HFF-Myc (cell line): Measurements from ENCODE around the gene TCERG1L.
"Not testable (repeated sequence)": the region's sequence is repeated elsewhere in the genome, so short reads cannot be mapped to it uniquely, and the experiment has no call there.

ENCODE experiments used
- DNase-seq: peaks from one replicate; pipeline ENCODE4 v3.0.0-alpha.2; 2011; ENCODE audit warnings: low read depth; ENCODE audit errors: extremely low read depth
- H3K4me3 ChIP-seq: replicated peaks from 2 replicates; pipeline ENCODE4 v1.5.1; 2011; ENCODE audit warnings: low read depth, mild to moderate bottlenecking, control low read depth, low read length
- TF ChIP-seq, protein P1 (sequence below): IDR thresholded peaks from 2 replicates; pipeline ENCODE4 v1.5.1; 2012; ENCODE audit warnings: mild to moderate bottlenecking, low read depth, low read length, control low read depth; ENCODE audit errors: missing control alignments

The TCERG1L gene

GRCh38 chr10:131137223-131137622 is 174.3 kb downstream of the TCERG1L start:
- TF ChIP-seq, protein P1, sequence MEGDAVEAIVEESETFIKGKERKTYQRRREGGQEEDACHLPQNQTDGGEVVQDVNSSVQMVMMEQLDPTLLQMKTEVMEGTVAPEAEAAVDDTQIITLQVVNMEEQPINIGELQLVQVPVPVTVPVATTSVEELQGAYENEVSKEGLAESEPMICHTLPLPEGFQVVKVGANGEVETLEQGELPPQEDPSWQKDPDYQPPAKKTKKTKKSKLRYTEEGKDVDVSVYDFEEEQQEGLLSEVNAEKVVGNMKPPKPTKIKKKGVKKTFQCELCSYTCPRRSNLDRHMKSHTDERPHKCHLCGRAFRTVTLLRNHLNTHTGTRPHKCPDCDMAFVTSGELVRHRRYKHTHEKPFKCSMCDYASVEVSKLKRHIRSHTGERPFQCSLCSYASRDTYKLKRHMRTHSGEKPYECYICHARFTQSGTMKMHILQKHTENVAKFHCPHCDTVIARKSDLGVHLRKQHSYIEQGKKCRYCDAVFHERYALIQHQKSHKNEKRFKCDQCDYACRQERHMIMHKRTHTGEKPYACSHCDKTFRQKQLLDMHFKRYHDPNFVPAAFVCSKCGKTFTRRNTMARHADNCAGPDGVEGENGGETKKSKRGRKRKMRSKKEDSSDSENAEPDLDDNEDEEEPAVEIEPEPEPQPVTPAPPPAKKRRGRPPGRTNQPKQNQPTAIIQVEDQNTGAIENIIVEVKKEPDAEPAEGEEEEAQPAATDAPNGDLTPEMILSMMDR = no peak
- no peak overlapping the region for H3K4me3 ChIP-seq
- DNase-seq = no peak

GRCh38 chr10:131136336-131136735 is 175.2 kb downstream of the TCERG1L start:
- not testable (repeated sequence) for DNase-seq

GRCh38 chr10:131135716-131136115 is 175.8 kb downstream of the TCERG1L start:
- TF ChIP-seq, protein P1 = no peak
- no peak overlapping the region for H3K4me3 ChIP-seq
- DNase-seq = no peak

More at GRCh38 chr10:131136336-131136735, 175.2 kb downstream of the TCERG1L start:
- H3K4me3 ChIP-seq = not testable (repeated sequence)

DNA sequence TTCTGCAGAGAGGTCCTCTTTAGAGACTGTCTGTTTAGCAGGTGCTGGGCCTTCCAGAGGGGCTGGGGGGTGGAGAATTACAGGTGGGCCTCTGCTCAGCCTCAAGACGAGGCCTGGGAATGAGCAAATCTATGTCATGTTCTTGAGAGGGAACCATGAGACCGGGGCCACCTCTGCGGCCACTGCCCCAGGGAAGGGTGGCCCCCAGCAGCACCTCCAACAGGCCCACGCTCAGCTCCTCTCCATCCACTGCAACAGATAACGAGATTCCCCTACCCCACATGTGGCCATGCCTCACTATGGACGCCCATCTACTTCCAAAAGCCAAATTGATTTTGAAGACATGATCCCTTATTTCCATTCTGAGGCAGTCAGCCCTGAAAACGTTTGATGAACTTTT is 176.9 kb downstream of the TCERG1L start:
- DNase-seq = no peak
- H3K4me3 ChIP-seq = no peak overlapping the region
- TF ChIP-seq, protein P1 = no peak

DNA sequence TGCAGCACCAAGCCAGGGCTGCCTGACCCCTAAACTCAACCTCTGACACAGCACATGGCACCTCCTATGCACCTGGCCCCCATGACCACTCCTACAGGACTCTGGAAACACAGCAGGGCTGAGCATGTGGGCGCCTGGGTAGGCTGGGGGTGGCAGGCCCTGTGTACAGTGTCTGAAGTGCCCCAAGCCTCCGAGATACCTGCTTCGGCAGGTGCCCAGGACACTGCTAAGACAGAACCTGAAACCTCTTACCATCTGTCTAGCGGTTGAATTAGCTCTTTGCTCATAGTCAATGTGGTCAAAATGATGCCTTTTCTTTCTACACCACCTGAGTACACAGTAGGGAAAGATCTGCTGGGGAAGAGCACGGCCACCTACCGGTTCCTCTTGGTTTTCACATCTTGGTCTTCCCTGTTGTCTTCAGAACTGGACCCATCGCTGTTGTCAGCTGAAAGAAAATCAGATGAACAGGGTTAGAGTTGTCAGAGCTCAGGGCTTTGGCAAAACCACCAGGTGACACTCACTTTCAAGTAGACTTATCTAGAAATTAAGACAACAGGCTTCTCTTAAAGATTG is 177.4 kb downstream of the TCERG1L start:
- TF ChIP-seq, protein P1 = no peak
- no peak for DNase-seq
- no peak overlapping the region for H3K4me3 ChIP-seq

DNA sequence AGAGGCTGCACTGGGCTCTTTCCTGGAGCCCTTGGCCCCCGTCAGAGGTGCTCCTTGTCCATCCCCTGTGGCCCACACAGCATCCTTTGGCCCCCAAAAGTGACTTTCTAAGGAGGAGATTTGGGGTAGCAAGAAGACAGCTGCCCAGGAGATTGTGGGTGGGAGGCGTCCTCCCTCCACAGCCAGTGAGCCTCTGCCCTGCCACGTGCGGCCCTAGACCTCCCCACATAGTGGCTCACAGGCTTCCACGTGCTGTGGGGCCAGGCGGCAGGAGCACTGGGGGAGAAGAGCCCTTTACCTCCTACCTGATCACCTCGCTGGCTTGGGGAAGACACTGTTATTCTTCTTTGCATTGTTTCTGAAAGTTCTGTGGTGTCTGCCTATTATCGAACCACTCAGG is 178.8 kb downstream of the TCERG1L start:
- H3K4me3 ChIP-seq = no peak overlapping the region
- TF ChIP-seq, protein P1 = no peak
- no peak for DNase-seq

DNA sequence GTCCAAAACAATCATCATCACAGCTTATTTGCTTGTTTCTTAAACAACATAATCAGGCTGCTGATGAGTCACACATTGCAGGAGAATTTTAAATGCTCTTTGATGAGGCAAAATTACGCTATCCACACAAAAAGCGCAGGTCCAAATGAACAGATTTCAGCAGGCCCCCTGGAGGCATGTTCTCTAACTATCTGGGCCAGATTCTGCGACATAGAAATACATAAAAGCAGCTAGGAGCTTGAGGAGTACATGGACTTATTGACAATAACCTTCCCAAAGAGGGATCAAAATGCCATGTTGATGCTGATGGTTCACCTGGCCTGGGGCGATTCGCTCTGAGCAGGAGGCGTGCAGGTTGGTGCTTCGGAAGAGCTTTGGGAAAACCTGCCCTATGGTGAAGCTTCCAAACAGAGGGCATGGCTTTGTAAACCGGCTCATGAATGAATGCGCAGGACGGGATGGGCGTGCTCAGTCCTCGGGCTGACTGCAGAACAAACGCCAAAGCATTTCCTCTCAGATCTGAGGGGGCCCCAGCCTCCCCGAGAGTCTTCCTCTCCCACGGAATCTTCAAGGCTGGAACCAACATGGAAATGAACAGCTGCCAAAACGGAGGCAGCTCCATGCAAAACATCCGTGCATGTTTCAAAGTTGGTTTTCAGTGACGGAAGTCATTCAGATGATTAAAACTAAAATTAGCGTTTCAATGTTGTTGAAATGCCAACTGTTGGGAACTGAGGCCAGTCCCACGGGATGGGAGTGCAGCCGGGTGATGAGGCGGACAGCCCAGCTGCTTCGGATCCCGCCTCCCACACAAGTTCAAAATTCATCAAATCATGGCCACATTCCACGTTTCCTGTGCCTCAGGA is 179.6 kb downstream of the TCERG1L start:
- no peak for DNase-seq
- TF ChIP-seq, protein P1 = no peak
- H3K4me3 ChIP-seq = no peak overlapping the region
